ENCODE measurements around the gene CD3D. TPM values are rescaled to one million over a fixed set of nuclear protein-coding genes. Genes with fewer than 3 reads are reported as not detected.
A peak's percentile ranks its signal among the peaks of the same experiment; 100 is the strongest.

CD3D gene
- total RNA-seq, 1 donor from 2014 or later, result 1.6 TPM

DNA sequence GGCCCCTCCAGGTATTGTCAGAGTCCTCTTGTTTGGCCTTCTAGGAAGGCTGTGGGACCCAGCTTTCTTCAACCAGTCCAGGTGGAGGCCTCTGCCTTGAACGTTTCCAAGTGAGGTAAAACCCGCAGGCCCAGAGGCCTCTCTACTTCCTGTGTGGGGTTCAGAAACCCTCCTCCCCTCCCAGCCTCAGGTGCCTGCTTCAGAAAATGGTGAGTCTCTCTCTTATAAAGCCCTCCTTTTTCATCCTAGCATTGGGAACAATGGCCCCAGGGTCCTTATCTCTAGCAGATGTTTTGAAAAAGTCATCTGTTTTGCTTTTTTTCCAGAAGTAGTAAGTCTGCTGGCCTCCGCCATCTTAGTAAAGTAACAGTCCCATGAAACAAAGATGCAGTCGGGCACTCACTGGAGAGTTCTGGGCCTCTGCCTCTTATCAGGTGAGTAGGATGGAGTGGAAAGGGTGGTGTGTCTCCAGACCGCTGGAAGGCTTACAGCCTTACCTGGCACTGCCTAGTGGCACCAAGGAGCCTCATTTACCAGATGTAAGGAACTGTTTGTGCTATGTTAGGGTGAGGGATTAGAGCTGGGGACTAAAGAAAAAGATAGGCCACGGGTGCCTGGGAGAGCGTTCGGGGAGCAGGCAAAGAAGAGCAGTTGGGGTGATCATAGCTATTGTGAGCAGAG, 37.8 kb downstream of the CD3D start, which contains the start of gene CD3E:
Gene CD3E (plus strand): TSS at position 163 of the 681 bp plus-strand sequence. CDS start 223 bp downstream, at position 386.
- DNase-seq (ENCODE audit: low spot score), result no peak
- no peak for ATAC-seq

DNA sequence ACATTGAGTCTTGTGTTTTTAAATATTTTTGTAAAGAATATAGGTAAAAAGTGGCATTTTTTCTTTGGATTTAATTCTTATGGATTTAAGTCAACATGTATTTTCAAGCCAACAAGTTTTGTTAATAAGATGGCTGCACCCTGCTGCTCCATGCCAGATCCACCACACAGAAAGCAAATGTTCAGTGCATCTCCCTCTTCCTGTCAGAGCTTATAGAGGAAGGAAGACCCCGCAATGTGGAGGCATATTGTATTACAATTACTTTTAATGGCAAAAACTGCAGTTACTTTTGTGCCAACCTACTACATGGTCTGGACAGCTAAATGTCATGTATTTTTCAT, 38.3 kb downstream of the CD3D start:
- no peak for ATAC-seq

DNA sequence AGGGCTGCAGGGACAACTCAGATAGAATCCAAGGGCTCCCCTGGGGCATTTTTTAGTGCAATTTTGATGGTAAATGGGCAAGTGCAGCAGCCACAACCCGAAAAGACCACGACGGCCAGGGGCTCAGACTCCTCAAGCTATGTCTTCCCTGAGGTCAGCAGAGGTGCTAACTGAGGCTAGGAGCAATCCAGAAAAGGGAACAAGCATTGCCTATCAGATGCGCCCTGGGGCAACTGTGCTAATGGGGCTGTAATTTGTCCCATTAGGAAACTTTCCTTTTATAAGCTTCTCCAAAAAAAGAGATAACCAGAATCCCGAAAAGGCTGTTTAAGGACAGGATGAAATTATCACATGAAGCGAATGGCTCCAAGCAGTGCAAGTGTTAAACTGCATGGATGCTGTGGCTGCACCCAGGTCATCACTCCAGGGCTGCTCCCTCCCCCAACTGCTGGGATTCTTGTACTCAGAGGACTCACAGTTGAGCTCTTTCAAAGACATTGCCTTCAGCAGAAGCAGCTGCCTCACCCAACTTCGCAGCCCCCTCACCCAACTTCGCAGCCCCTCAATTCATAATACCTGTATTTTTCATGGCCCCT, 40.8 kb downstream of the CD3D start:
- DNase-seq (ENCODE audit: low spot score) (no peak), ATAC-seq (no peak)

More for the DNA sequence above, 38.3 kb downstream of the CD3D start:
- DNase-seq (ENCODE audit: low spot score), result no peak

DNA sequence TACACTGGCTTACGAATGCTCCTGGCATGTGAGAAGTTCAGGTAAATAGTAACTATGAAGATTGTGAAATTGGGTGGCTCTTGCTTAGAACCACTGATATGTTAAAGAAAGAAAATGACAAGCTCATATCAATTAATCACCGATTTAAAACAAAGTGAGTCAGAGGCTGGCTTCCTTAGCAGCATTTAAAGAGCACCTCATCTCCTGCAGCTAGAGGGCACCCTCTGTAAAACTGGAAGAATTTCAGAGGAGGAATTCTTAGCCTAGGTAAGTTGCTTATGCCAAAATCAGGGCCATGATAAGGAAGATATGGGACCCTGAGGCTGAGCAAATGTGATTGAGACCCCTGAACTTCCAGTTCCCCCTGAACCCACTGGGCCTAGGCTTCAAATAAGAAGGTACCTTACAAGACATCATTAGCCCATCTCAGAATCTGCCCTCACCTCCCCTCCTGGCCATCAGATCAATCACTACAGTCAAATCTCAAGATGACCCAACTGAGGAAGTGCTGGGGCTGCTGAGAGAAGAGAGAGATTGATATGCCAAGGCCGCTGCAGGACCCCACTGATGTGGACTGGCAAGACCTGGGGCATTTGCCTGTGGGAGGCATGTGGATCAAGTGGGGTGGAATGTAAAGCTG, 46.6 kb downstream of the CD3D start:
- DNase-seq (ENCODE audit: low spot score), result no peak
- ATAC-seq, result peak; percentile 82

DNA sequence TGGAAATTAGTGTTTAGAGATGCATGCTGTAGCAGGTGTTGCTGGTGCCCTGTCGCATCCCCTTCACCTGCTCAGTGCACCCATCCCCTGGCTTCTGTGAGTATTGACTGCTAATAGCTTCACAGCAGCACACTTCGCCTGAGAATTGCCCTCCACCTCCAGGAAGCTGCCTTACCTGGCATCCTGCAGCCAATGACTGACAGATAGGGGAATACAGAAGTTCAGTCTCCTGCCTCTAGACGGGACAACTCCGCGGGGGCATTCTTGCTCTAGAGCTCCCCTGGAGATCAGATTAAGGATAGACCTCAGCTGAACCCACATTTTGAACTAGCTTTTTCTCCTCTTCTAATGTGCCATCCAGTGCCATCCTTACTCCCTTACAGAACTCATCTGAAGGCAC, 47.3 kb downstream of the CD3D start:
- ATAC-seq (no peak), DNase-seq (ENCODE audit: low spot score) (no peak)

DNA sequence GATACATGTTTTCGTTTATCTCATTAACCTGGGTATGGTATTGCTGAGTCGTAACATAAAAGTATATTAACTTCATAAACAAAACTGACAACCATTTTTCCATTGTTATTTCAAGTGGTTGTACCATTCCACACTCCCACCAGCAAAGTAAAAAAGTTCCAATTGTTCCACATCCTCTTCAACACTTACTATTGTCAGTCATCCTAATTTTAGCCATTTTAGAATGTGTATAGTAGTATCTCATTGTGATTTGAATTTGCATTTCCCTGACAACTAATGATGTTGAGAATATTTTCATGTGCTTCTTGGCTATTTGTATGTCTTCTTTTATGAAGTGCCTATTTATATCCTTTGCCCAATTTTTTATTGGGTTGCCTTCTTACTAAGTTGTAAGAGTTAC, 48.5 kb downstream of the CD3D start:
- DNase-seq (ENCODE audit: low spot score), result no peak
- ATAC-seq, result no peak

DNA sequence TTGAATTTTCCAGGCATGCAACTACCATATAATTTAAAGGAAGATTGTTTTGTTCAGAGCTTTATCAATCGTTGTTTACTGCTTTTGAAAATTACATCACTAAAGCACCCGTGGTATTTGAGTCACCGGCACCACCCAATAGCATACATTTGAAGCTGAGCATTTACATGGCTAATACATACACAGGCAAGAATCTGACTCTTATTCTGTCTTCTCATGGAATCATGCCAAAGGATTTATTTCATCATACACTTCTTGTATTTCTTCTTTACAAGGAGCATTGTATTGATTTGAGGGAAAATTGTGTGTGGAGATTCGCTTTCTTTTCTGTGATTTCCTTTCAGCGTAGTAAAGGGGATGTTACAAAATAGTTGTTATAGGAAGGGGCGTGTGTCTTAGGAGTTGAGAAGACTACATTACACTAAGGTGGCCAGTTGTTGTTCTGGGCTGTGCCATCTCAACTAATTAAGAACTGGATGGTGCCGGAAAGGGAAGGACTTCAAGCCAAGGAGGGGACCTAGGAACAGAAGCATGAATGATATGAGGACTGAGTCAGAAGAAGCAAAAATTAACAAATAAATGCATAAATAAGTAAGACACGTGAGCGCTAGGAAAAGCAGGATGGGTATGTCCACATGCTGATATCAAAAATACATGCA, 50.9 kb downstream of the CD3D start:
- no peak for DNase-seq (ENCODE audit: low spot score)
- no peak for ATAC-seq

DNA sequence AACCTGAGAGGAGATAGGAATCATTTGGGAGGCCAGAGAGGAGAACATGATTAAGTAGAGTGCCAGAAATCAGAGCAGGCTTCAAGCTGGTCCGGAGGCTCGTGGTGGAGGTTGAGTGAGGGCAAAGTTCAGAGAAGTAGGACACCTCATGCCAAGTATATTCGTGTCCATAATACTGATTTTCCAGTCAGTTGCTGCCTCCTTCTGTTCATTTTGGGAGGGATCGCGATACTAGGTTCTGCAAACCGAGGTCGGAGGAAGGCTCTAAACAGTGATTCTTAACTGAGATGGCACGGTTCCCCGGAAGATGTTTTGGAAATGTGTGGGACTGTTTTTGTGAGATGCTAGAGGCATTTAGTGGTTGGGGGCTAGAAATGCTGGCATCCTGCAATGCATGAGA, 51.6 kb downstream of the CD3D start:
- DNase-seq (ENCODE audit: low spot score), result peak; percentile 57
- peak; percentile 98 for ATAC-seq

DNA sequence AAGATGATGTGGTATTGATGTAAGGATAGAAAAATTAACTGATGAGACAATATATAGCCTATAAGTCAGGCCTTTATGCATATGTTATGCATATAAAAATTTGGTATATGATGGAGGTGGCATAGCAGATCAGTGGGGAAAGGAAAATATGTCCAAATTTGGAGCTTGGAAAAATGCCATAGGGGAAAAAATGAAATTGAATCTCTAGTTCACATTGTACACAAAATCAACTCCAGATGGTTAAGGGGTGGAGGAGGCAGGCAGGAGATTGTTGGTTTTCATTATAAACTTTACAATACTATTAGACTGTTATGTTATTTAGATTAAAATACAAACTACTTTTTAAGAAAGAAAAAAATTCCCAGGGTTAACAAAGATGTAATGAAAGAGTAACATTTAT, 53.1 kb downstream of the CD3D start:
- no peak for DNase-seq (ENCODE audit: low spot score)
- no peak for ATAC-seq

Other genes with a start within 250 kb of the CD3D start
- 0.20 TPM for gene SCN4B, start 189.9 kb downstream of the CD3D start, total RNA-seq
- not detected for gene SCN2B, start 166.1 kb downstream of the CD3D start, total RNA-seq
- 1.9 TPM for gene JAML, start 117.7 kb downstream of the CD3D start, total RNA-seq
- gene MPZL3, start 90.3 kb downstream of the CD3D start, total RNA-seq, result 5.8 TPM
- 18.6 TPM for gene MPZL2, start 78.4 kb downstream of the CD3D start, total RNA-seq
- gene CD3E, start 38.0 kb downstream of the CD3D start, total RNA-seq, result 1.5 TPM
- gene CD3G, start 1.6 kb upstream of the CD3D start, total RNA-seq, result 0.23 TPM
- gene UBE4A, start 16.9 kb upstream of the CD3D start, total RNA-seq, result 22.8 TPM
- 94.9 TPM for gene ATP5MG, start 58.9 kb upstream of the CD3D start, total RNA-seq
- 20.4 TPM for gene KMT2A, start 93.8 kb upstream of the CD3D start, total RNA-seq
- gene TTC36, start 184.8 kb upstream of the CD3D start, total RNA-seq, result 116 TPM
- 37.5 TPM for gene TMEM25, start 188.5 kb upstream of the CD3D start, total RNA-seq
- gene IFT46, start 223.2 kb upstream of the CD3D start, total RNA-seq, result 5.4 TPM
- gene ARCN1, start 229.7 kb upstream of the CD3D start, total RNA-seq, result 61.0 TPM

All from left lobe of liver (tissue), 2 donors.